SK-MEL-5 (cell line): ENCODE measurements around the gene DLX2. TPM values are rescaled to one million over a fixed set of nuclear protein-coding genes. Genes with fewer than 3 reads are reported as not detected.

Source experiments
- DNase-seq: peaks from one replicate; pipeline ENCODE4 v3.0.0-alpha.2; 2016; ENCODE audit warnings: low read depth, low spot score
- in situ Hi-C: cut with HindIII; loops from 2 replicates; pipeline ENCODE4 v1.10.0; 2016; ENCODE audit warnings: low sequenced_read_pairs, high pct_unique_total_duplicates, low pct_unique_long_range_greater_than_20kb
- total RNA-seq: library from RNA; depleted of rRNA; stranded (reverse); fragments of >200 nt; shearing (Covaris generic); gene quantifications from 2 replicates; pipeline ENCODE4 v1.2.3, GENCODE V29; 2014

The DLX2 gene
- total RNA-seq, 1 experiment from 2014 or later: 0.48 TPM

- no peak for DNase-seq
- in situ Hi-C loops: loop anchor here (25.0 kb wide), 1 partner anchor 126 kb away; no protein-coding TSS in a partner anchor
Measured at GRCh38 chr2:172088245-172089004, 14.3 kb downstream of the DLX2 start.

GRCh38 chr2:172087780-172088244 lies 14.9 kb downstream of the DLX2 start:
- DNase-seq: no peak
- in situ Hi-C loops: loop anchor here (25.0 kb wide), 1 partner anchor 126 kb away; no protein-coding TSS in a partner anchor

- in situ Hi-C loops: loop anchor here (25.0 kb wide), 1 partner anchor 125 kb away; no protein-coding TSS in a partner anchor
- no peak for DNase-seq
Measured at GRCh38 chr2:172087207-172087779, 15.4 kb downstream of the DLX2 start.

- DNase-seq: no peak
- in situ Hi-C loops: loop anchor here (25.0 kb wide), 1 partner anchor 124 kb away; no protein-coding TSS in a partner anchor
Measured at GRCh38 chr2:172086241-172087206, 16.2 kb downstream of the DLX2 start.

GRCh38 chr2:172085460-172086159 lies 17.1 kb downstream of the DLX2 start, which contains the start of gene DLX1:
Gene DLX1, plus strand, starts transcription at chr2:172085507. Its CDS starts 171 bp downstream, at chr2:172085678.
- DNase-seq: no peak
- in situ Hi-C loops: loop anchor here (25.0 kb wide), 1 partner anchor 123 kb away; no protein-coding TSS in a partner anchor

- DNase-seq: peak; percentile 95
- in situ Hi-C loops: loop anchor here (25.0 kb wide), 1 partner anchor 123 kb away; no protein-coding TSS in a partner anchor
Measured at GRCh38 chr2:172084645-172085459, 17.8 kb downstream of the DLX2 start.

- in situ Hi-C loops: loop anchor here (25.0 kb wide), 1 partner anchor 122 kb away; no protein-coding TSS in a partner anchor
- peak; percentile 72 for DNase-seq
Measured at GRCh38 chr2:172084395-172084644, 18.4 kb downstream of the DLX2 start.

GRCh38 chr2:172083628-172084394 lies 18.9 kb downstream of the DLX2 start:
- in situ Hi-C loops: loop anchor here (25.0 kb wide), 1 partner anchor 122 kb away; no protein-coding TSS in a partner anchor
- no peak for DNase-seq

- in situ Hi-C loops: loop anchor here (25.0 kb wide), 1 partner anchor 121 kb away; no protein-coding TSS in a partner anchor
- DNase-seq: no peak
Measured at GRCh38 chr2:172082944-172083627, 19.6 kb downstream of the DLX2 start.

- in situ Hi-C loops: loop anchor here (25.0 kb wide), 1 partner anchor 120 kb away; no protein-coding TSS in a partner anchor
- DNase-seq: no peak
Measured at GRCh38 chr2:172082105-172082943, 20.4 kb downstream of the DLX2 start.

- DNase-seq: no peak
- in situ Hi-C loops: loop anchor here (25.0 kb wide), 1 partner anchor 119 kb away; no protein-coding TSS in a partner anchor
Measured at GRCh38 chr2:172081221-172082022, 21.3 kb downstream of the DLX2 start.

GRCh38 chr2:172080641-172081220 lies 22.0 kb downstream of the DLX2 start:
- in situ Hi-C loops: loop anchor here (25.0 kb wide), 1 partner anchor 118 kb away; no protein-coding TSS in a partner anchor
- no peak for DNase-seq
